ENCODE results near the gene DEXI. TPM values are rescaled to one million over a fixed set of nuclear protein-coding genes. Genes with fewer than 3 reads are reported as not detected.

Gene DEXI
- polyA plus RNA-seq, 1 donor from 2014 or later, result 11.4 TPM

DNA sequence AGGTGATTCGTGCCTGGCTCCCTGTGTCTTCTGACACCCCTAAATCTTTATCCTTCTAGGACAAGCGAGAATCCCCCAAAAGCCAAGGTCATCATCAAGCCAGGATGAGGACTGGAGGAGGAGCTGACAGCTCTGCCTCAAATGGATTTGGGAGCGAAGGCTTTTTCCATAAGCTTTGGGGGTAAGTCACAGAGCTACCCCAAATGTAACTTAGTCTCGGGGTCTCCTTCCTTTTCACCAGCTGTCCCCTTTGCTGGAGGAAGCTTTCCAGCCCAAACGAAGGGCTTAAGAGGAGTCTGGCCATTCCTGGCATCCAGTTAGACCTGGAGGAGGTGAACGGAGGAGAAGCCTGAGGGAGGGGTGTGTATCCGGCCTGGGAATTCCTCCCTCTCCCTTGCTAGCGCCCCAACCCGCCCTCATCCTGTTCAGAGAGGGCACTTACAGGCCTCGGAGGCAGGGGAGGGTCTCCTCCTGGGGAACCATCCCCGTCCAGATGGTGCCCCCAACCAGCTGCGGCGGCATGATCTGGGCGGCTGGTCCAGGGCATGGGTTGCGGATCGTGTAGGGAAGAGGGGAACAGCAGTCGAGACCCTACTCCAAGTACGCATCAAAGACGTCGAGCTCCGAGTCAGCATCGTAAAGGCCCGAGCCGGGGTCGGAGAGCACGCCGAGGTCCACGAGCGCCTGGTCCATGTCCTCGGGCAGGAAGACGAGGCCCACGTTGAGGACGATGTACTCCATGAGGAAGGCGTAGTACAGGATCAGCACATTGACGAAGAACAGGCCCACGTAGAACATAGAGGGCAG, 938 bp downstream of the DEXI start:
- peaks cover 54 to 67% (median 55%) of the 10 kb centered on the region in 3 donors for H3K4me1 Mint-ChIP-seq
- peak overlapping the region; percentile 47 to 92 (median 82) for H3K27ac Mint-ChIP-seq
- peak overlapping the region; percentile 83 to 98 (median 94) for H3K4me3 Mint-ChIP-seq
- H3K36me3 Mint-ChIP-seq, result no peaks in the 10 kb centered on the region
- no peaks in the 10 kb centered on the region for H3K9me3 Mint-ChIP-seq
- H3K27me3 Mint-ChIP-seq, result no peaks in the 10 kb centered on the region

DNA sequence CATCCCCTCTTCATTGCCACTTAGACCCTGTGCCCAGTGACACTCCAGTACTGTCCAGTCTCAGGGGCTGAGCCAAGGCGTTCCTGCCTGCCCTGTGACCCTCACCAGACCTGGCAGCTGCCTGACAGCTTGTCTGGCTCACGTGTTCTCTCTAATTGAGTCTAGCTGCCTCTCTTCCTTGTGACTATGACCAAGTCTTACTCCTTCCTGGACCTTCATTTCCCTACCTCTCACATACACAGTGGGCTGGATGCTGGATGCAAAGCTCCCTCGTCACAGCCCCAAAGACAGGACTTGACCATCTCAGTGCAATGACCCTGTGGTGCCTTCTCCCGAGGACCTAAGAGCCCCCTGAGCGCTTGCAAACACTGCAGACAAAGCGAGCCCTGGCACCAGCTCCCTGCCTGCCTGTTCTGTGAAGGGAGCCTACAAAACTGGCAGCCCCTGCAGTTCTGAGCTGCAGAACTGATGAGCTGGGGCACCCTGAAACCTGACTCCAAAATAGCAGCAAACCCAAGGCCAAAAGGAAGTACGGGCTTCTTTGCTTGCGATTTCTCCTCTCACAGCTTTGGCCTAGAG, 1.7 kb downstream of the DEXI start:
- Mint-ChIP-seq H3K36me3 (no peaks in the 10 kb centered on the region), H3K27ac (peak overlapping the region; percentile 47 to 92 (median 82)), H3K27me3 (no peaks in the 10 kb centered on the region), H3K4me1 (peaks cover 50 to 64% (median 61%) of the 10 kb centered on the region in 3 donors), H3K9me3 (no peaks in the 10 kb centered on the region), H3K4me3 (peak overlapping the region; percentile 83 to 98 (median 94))

GRCh38 chr16:10939649-10940234, 2.5 kb downstream of the DEXI start:
- peak overlapping the region; percentile 83 to 98 (median 94) for H3K4me3 Mint-ChIP-seq
- peaks cover 2% of the 10 kb centered on the region for H3K36me3 Mint-ChIP-seq
- H3K27ac Mint-ChIP-seq, result peak overlapping the region; percentile 8 to 82 (median 67)
- H3K9me3 Mint-ChIP-seq, result no peaks in the 10 kb centered on the region
- H3K4me1 Mint-ChIP-seq, result peaks cover 51 to 66% (median 58%) of the 10 kb centered on the region in 3 donors
- no peaks in the 10 kb centered on the region for H3K27me3 Mint-ChIP-seq

DNA sequence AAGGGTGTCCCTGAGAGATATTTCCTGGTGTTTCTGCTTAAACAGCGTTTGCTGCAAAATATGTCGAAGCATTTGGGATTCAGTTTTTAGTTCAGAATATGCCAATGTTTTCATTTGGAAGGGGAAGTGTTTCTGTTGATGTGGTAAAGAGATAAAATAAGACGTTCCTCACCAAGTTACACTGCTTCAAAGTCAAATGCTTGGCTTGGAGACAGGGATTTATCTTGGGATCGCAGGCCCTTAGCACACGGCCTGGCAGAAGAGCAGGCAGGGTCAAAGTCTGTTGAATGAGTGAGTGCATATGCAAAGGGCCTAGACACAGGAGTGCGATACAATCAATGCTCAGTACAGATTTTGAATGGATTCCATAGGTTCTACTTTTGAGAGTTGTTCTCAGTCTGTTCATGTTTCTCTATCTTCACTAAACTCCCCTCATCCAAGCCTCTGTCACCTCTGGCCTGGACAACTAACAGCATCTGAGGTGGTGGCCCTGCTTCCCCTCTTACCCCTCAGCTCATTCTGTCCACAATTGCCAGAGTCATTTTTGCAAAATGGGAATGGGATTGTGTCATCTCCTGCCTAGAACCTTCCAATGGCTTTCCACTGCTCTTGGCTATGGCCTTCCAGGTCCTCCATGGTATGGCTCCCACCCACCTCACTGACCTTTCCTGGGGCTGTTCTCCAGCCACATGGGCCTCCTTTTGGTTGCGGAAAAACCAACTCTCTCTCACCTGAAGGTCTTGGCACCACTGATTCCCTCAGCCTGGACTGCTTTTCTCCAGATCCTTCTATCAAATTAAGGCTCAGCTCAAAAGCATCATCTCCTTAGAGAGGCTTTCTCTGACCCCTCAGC, 3.2 kb downstream of the DEXI start:
- Mint-ChIP-seq H3K9me3 (no peaks in the 10 kb centered on the region), H3K27me3 (no peaks in the 10 kb centered on the region), H3K4me1 (peaks cover 53 to 69% (median 57%) of the 10 kb centered on the region in 3 donors), H3K36me3 (peaks cover 4% of the 10 kb centered on the region), H3K4me3 (peak overlapping the region; percentile 8 to 85 (median 74)), H3K27ac (peak overlapping the region; percentile 82 to 96 (median 84))

GRCh38 chr16:10938321-10938720, 3.9 kb downstream of the DEXI start:
- Mint-ChIP-seq H3K36me3 (peaks cover 5% of the 10 kb centered on the region), H3K27me3 (no peaks in the 10 kb centered on the region), H3K4me1 (peaks cover 54 to 68% (median 57%) of the 10 kb centered on the region in 3 donors), H3K27ac (peak overlapping the region; percentile 27 to 96 (median 82)), H3K4me3 (peak overlapping the region; percentile 16 to 85 (median 74)), H3K9me3 (no peaks in the 10 kb centered on the region)

DNA sequence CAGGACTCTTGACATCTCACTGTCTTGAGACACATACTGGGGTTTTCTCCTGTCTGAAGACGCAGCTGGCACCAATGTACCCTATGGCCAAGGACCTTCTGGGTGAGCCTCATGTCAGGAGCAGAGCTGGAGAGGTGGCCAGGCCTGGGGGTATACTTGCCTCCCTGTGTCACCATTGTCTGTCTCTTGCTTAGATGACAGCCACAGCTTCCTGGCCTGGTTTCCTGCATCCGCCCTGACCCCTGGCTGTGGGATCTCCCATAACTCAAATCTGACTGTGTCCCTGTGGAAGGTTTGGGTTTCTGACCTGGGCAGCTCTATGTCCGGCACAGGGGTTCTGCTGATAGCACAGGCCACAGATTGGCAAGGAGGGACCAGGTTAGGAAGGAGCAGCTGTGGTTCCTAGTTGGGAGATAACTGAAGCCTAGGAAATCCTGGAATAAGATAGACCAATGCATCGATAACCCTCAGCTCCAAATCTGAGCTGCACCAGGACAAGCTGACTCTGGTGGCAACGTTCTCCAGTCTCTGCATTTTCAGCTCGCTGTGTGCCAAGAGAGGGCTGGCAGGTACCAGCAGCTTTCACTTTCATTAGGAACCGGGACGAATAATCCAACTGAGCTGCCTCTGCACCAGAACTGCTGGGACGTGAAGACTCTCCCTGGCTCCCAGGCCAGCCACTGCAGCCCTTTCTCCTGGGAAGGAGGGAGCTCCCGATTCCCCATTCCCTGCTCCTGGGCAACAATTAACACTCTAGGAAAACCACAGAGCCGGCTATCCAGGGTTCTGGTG, 5.0 kb downstream of the DEXI start:
- peak overlapping the region in 3 of 4 donors; percentile 63 to 75 (median 64) for H3K4me3 Mint-ChIP-seq
- peak overlapping the region; percentile 3 to 96 (median 82) for H3K27ac Mint-ChIP-seq
- H3K9me3 Mint-ChIP-seq, result no peaks in the 10 kb centered on the region
- H3K4me1 Mint-ChIP-seq, result peaks cover 52 to 64% (median 54%) of the 10 kb centered on the region in 3 donors
- no peaks in the 10 kb centered on the region for H3K27me3 Mint-ChIP-seq
- H3K36me3 Mint-ChIP-seq, result peaks cover 5% of the 10 kb centered on the region

GRCh38 chr16:10936272-10936984, 5.8 kb downstream of the DEXI start:
- Mint-ChIP-seq H3K27me3 (no peaks in the 10 kb centered on the region), H3K4me1 (peaks cover 53 to 69% (median 56%) of the 10 kb centered on the region in 3 donors), H3K27ac (peak overlapping the region in 2 of 3 donors; percentile 73 to 82), H3K36me3 (peaks cover 5% of the 10 kb centered on the region), H3K4me3 (peak overlapping the region in 2 of 4 donors; percentile 64), H3K9me3 (no peaks in the 10 kb centered on the region)

- H3K27me3 Mint-ChIP-seq, result no peaks in the 10 kb centered on the region
Measured at GRCh38 chr16:10935226-10935915, 6.9 kb downstream of the DEXI start.

GRCh38 chr16:10934325-10935107, 7.8 kb downstream of the DEXI start:
- peak overlapping the region in 2 of 3 donors; percentile 80 to 82 for H3K27ac Mint-ChIP-seq
- H3K27me3 Mint-ChIP-seq, result no peaks in the 10 kb centered on the region
- peak overlapping the region in 1 of 4 donors; percentile 55 for H3K4me3 Mint-ChIP-seq
- peaks cover 50 to 65% (median 54%) of the 10 kb centered on the region in 3 donors for H3K4me1 Mint-ChIP-seq
- H3K36me3 Mint-ChIP-seq, result peaks cover 5% of the 10 kb centered on the region
- no peaks in the 10 kb centered on the region for H3K9me3 Mint-ChIP-seq

More at GRCh38 chr16:10935226-10935915, 6.9 kb downstream of the DEXI start:
- H3K9me3 Mint-ChIP-seq, result no peaks in the 10 kb centered on the region
- H3K27ac Mint-ChIP-seq, result peak overlapping the region in 2 of 3 donors; percentile 71 to 82
- H3K36me3 Mint-ChIP-seq, result peaks cover 5% of the 10 kb centered on the region
- peaks cover 56 to 69% (median 57%) of the 10 kb centered on the region in 3 donors for H3K4me1 Mint-ChIP-seq
- H3K4me3 Mint-ChIP-seq, result peak overlapping the region in 1 of 4 donors; percentile 75

DNA sequence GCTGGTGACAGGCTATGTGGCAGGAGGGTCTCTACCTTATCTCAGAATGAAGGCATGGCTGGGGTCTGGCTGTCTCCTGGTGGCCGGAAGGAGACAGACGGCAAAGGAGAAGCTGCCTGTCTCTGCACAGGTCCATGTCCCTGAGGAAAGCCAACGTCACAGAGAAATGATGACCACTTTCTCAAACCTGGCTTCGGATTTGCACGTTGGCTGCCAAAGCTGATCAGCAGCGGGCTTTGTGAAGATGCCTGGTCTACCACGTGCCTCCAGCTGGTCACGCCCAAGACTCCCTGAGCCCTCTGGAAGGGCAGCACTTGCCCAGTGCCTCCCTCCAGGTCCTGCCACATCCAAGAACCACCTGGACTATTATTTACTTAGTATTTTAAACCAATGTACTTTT, 8.4 kb downstream of the DEXI start:
- Mint-ChIP-seq H3K36me3 (peaks cover 5% of the 10 kb centered on the region), H3K27ac (peak overlapping the region in 2 of 3 donors; percentile 80 to 82), H3K27me3 (no peaks in the 10 kb centered on the region), H3K9me3 (no peaks in the 10 kb centered on the region), H3K4me1 (peaks cover 44 to 60% (median 48%) of the 10 kb centered on the region in 3 donors), H3K4me3 (peak overlapping the region in 2 of 4 donors; percentile 41 to 55)

- H3K27me3 Mint-ChIP-seq, result no peaks in the 10 kb centered on the region
- peaks cover 39 to 53% (median 41%) of the 10 kb centered on the region in 3 donors for H3K4me1 Mint-ChIP-seq
- H3K4me3 Mint-ChIP-seq, result no peak overlapping the region
- no peaks in the 10 kb centered on the region for H3K9me3 Mint-ChIP-seq
- peak overlapping the region in 2 of 3 donors; percentile 39 to 82 for H3K27ac Mint-ChIP-seq
- peaks cover 5% of the 10 kb centered on the region for H3K36me3 Mint-ChIP-seq
Measured at GRCh38 chr16:10932959-10933710, 9.1 kb downstream of the DEXI start.

Data from IgD-negative memory B cell (primary cell).